Right atrium auricular region (tissue), 2 donors: ENCODE data around the gene TCHH. TPM values are rescaled to one million over a fixed set of nuclear protein-coding genes. Genes with fewer than 3 reads are reported as not detected.

Experiments
- DNase-seq: peaks from one replicate; pipeline ENCODE4 v3.0.0-alpha.2; 2019; ENCODE audit warnings: low spot score
- H3K27ac ChIP-seq, 2 donors: fragments of 200-600 bp; sonication (generic); 1 replicate in 1 of 2; 2 replicates in 1 of 2; pipeline ENCODE4 v1.5.1; 2016 to 2019
- H3K27me3 ChIP-seq, 2 donors: fragments of 200-600 bp; sonication (generic); one replicate each; pipeline versions ENCODE4 v1.5.1 to v1.6.0; 2017 to 2019
- H3K36me3 ChIP-seq: fragments of 200-600 bp; sonication (generic); one replicate; pipeline ENCODE4 v1.5.1; 2016
- H3K4me1 ChIP-seq, 2 donors: fragments of 200-600 bp; sonication (generic); one replicate each; pipeline versions ENCODE4 v1.5.1 to v1.6.0; 2017 to 2019
- H3K4me3 ChIP-seq, 2 donors: fragments of 200-600 bp; sonication (generic); 1 replicate in 1 of 2; 2 replicates in 1 of 2; pipeline ENCODE4 v1.5.1; 2017 to 2019; ENCODE audit warnings: mild to moderate bottlenecking in 1 of 2, moderate library complexity in 1 of 2
- H3K9me3 ChIP-seq, 2 donors: fragments of 200-600 bp; sonication (generic); one replicate each; pipeline ENCODE4 v1.5.1; 2019
- total RNA-seq, 2 donors: library from RNA; depleted of rRNA; stranded (reverse); fragments of >200 nt; gene quantifications; one replicate each; pipeline ENCODE4 v1.1.0, GENCODE V29; 2016
- TF ChIP-seq, protein P1 (sequence below), 2 donors: fragments of 200-600 bp; sonication (generic); IDR thresholded peaks; one replicate each; pipeline ENCODE4 v1.5.1; 2019; ENCODE audit warnings: antibody characterized with exemption in 2 of 2

The TCHH gene
- total RNA-seq, 2 donors from 2014 or later: 0.04 to 0.12 TPM

- H3K9me3 ChIP-seq: no peaks in the 10 kb centered on the region
- no peaks in the 10 kb centered on the region for H3K4me1 ChIP-seq
- TF ChIP-seq, protein P1, sequence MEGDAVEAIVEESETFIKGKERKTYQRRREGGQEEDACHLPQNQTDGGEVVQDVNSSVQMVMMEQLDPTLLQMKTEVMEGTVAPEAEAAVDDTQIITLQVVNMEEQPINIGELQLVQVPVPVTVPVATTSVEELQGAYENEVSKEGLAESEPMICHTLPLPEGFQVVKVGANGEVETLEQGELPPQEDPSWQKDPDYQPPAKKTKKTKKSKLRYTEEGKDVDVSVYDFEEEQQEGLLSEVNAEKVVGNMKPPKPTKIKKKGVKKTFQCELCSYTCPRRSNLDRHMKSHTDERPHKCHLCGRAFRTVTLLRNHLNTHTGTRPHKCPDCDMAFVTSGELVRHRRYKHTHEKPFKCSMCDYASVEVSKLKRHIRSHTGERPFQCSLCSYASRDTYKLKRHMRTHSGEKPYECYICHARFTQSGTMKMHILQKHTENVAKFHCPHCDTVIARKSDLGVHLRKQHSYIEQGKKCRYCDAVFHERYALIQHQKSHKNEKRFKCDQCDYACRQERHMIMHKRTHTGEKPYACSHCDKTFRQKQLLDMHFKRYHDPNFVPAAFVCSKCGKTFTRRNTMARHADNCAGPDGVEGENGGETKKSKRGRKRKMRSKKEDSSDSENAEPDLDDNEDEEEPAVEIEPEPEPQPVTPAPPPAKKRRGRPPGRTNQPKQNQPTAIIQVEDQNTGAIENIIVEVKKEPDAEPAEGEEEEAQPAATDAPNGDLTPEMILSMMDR (IDR thresholded peaks at IDR 0.05): no peak
- H3K27ac ChIP-seq: no peak overlapping the region
- no peaks in the 10 kb centered on the region for H3K27me3 ChIP-seq
- no peaks in the 10 kb centered on the region for H3K36me3 ChIP-seq
- no peak overlapping the region for H3K4me3 ChIP-seq
- DNase-seq: no peak
Observed at GRCh38 chr1:152067929-152068328, 47.3 kb downstream of the TCHH start.

- no peak overlapping the region for H3K4me3 ChIP-seq
- H3K4me1 ChIP-seq: no peaks in the 10 kb centered on the region
- DNase-seq: no peak
- no peaks in the 10 kb centered on the region for H3K36me3 ChIP-seq
- TF ChIP-seq, protein P1 (IDR thresholded peaks at IDR 0.05): no peak
- no peak overlapping the region for H3K27ac ChIP-seq
- no peaks in the 10 kb centered on the region for H3K27me3 ChIP-seq
- H3K9me3 ChIP-seq: no peaks in the 10 kb centered on the region
Observed at GRCh38 chr1:152067150-152067549, 48.1 kb downstream of the TCHH start.

DNA sequence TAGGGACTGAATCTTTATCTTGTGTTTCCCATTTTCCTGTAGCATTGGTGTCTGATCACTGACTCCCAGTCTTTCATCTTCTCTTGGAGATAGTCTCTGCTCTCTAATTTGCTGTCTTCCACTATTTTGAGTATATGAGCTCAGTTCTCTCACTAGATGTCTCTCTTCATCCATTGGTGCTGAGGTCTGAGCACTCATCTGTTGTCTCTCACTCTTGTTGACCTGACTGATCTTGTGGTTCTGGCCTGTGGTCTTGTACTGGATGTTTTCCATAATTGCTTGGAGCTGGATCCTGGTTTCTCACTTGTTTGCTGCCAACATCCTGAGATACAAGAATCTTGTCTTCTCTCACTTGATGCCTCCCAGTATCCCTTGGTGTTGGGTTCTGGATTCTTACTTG, 53.3 kb downstream of the TCHH start:
- Histone ChIP-seq H3K4me3 (no peak overlapping the region), H3K27me3 (no peaks in the 10 kb centered on the region), H3K36me3 (no peaks in the 10 kb centered on the region), H3K4me1 (no peaks in the 10 kb centered on the region), H3K27ac (no peak overlapping the region), H3K9me3 (no peaks in the 10 kb centered on the region)
- DNase-seq: no peak
- TF ChIP-seq, protein P1 (IDR thresholded peaks at IDR 0.05): no peak

Other genes with a start within 250 kb of the TCHH start
- gene THEM4, start 205.9 kb downstream of the TCHH start, total RNA-seq: 10 to 100 TPM; 18.5 to 23.1 TPM
- gene S100A10, start 121.6 kb downstream of the TCHH start, total RNA-seq: 100 to 1,000 TPM in 1 of 2 donors, 10 to 100 TPM in 1; 75.2 to 116 TPM
- gene S100A11, start 78.4 kb downstream of the TCHH start, total RNA-seq: 100 to 1,000 TPM in 1 of 2 donors, 10 to 100 TPM in 1; 59.0 to 172 TPM
- gene TCHHL1, start 26.4 kb downstream of the TCHH start, total RNA-seq: not detected
- gene RPTN, start 43.8 kb upstream of the TCHH start, total RNA-seq: not detected
- gene HRNR, start 108.7 kb upstream of the TCHH start, total RNA-seq: not detected
- gene FLG, start 209.8 kb upstream of the TCHH start, total RNA-seq: not detected
- gene FLG2, start 244.6 kb upstream of the TCHH start, total RNA-seq: not detected